LNCAP (cell line): ENCODE data around the gene NBL1.

ENCODE experiments used
- CTCF ChIP-seq: fragments of 450-650 bp; IDR thresholded peaks from 2 replicates; pipeline ENCODE4 v1.5.1; 2017; ENCODE audit warnings: mild to moderate bottlenecking

NBL1 gene

DNA sequence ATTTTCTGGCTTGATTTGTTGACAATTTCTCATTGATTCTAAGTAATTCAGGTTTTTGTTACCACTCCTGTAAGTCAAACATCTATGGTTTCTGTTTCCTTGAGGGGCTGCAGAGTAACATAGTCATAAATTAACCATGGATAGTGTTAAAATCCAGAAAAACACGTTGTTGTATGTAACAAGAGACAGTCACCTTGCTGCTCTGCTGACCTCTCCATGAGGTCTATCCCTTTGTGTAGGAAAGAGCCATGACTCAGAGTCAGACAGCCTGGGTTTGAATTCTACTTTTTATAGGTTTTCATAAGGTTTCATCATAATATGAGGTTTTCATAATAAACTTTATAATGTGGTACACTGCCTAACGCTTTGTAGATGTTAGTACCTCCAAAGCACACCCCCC, 27.6 kb upstream of the NBL1 start:
- no peak for TF ChIP-seq CTCF

DNA sequence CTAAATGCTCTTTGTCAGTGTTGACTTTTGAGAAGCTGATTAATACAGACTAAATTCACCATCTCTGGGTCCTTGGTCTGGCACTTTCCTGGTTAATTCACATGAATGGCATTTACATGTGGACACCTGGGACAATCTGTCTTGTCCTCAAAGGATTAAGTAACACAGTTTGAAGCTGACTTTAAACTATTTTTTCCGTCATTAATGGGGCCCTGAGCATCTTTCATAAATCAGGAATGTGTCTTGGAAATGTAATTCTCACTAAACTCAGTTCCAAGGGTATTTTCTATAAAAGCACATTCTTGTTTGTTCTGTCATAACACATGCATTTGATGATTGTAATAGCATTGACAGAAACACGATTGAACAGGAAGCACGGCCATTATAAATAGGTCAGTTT, 26.7 kb upstream of the NBL1 start:
- no peak for TF ChIP-seq CTCF

GRCh38 chr1:19618428-19618827, 25.7 kb upstream of the NBL1 start:
- TF ChIP-seq CTCF: no peak

DNA sequence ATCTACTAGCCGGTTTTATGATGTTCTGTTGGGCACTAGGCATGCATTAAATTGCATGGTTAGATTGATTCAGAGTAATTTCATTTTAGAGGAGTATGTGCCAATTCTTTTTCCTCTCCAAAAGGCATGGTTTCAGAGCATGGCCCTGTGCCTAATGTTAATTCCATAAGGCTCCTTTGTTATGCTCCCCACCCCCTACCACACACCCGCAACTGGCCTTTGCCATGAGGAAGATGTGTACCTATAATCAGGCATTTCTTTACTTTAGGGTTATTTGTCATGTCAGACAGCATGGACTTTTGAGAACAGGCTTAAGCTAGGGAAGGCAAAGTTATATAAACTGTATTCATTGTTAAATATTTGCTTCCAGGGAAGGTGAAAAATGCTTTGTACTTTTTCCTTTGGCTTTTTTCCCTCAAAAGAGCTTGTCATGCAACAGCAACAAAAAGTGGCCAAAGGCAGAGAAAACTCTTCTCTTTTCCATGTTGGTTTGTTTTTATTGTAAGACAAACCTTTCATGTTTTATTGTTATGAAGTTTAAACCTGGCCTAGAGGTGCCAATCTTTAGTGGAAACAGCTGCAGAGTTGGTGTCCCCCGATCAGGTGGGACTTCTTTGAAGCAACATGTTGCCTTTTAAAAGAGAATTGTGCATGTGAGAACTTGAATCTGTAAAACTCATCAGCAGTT, 24.3 kb upstream of the NBL1 start:
- no peak for TF ChIP-seq CTCF

GRCh38 chr1:19620786-19621185, 23.3 kb upstream of the NBL1 start:
- no peak for TF ChIP-seq CTCF

DNA sequence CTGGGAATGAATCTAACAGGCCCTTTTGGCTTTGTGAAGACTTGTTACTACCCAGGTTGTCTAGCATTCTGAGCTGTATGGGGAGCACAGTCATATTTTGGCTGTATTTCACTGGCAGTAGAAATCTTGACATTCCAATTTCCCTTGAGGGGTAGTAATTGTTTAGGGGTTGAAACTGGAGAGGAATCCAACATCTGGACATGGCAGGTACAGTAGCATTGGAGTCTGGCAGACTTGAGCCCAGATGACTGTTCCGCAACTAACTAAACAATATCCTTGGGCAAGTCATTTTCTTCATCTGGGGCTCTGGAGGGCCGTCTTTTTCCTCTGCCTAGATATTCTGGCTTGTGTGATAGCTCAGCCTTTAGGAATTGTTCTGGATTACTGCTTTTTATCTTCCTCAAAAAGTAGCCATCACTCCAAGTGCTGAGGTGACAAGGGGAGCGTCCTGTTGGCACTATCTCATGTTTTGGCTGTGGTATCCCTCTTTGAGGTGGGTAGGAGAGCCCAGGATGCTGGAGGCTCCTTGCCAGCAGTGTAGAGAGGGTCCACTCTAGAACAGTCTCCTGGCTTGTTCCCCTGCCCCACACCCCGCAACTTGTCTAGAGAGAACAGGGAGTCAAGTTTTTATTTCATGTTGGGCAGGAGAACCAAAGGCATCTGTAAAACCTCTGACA, 22.7 kb upstream of the NBL1 start:
- TF ChIP-seq CTCF: no peak

DNA sequence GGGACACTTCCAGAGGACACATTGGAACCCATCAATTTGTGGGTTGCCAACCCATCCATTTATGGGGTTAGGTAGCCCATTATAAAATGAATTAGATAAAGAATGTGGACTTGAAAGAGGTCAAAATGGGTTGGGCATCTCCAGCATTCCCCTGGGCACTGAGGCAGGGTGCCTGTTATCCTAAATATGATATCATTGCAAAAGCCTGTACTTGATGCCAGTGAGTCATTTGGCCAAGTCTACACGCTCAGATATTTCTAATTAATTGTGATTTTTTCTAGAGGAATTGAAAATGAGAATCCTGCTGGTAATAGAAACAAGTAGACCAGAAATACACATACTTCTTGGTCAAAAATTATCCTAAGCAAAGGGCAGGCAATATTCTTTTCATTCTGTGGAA, 21.9 kb upstream of the NBL1 start:
- no peak for TF ChIP-seq CTCF
